ENCODE data around the gene THRSP.

Gene THRSP

DNA sequence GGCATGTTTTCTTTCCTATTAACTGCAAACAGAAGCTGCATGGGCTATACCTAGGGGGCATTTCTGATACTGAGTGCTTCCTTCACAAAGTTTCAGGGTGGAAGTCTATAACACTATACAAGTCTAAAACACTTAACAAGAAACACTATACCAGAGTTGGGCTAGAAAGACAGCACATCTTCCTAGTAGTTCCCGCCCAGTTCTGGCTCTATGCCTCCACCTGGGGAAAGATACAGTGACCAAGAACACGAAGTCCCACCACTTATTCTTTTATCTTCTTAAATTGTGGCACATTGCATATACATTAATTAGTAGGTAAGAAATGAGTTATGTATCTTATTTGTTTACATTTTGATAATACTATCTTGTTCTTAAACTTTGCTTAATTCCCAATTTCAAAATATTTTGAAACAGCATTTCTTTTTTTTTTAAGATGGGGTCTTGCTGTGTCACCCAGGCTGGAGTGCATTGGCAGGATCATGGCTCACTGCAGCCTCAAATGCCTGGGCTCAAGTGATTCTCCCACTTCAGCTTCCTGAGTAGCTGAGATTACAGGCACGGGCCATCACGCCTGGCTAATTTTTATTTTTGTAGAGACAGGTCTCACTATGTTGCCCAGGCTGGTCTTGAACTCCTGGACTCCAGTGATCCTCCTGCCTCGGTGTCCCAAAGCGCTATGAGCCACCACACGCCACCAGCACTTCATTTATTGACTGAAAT lies 34.2 kb downstream of the THRSP start:
- no peak for DNase-seq (ENCODE audit: low read depth in 2 of 2)

DNA sequence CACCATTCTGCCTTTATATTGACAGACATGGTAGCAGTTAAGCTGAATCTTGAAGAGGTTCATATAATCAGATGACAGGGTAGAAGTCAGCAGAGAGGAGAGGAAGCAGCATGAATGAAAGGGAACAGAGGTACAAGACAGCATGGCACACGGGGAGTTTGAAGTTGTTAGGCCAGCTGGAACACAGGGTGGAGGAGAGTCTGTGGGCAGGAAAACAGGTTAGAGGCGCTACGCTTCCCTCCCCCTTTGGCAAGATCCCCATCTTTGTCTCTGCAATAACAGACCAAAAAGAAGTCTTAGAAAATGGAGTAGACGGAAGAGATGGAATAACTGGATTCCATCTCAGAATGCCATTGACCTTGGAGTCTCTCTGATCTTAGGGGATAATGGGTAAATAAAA lies 36.0 kb downstream of the THRSP start:
- no peak for DNase-seq (ENCODE audit: low read depth in 2 of 2)

DNA sequence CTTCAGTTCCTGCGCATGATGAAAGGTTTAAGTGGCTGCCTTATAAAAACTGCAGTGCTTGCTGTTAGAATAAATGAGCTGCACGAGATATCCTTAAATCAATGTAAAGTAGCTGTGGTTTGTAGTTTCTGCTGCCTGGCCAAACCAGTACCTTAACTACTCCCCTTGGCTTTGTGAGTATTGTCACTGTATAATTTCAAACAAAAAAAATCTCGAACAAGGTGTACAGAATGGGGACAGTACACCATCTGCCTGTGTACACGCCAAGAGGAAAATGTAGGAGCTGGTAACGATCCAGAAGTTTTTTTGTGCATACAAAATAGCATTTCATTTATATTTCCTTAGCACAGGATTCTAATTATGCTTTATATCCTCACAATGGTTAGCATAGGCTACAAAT lies 36.6 kb downstream of the THRSP start:
- DNase-seq (ENCODE audit: low read depth in 2 of 2) = no peak

- no peak for DNase-seq (ENCODE audit: low read depth in 2 of 2)
These were observed 37.2 kb downstream of the THRSP start for GRCh38 chr11:78100676-78101472.

- DNase-seq (ENCODE audit: low read depth in 2 of 2) = no peak
These were observed 45.7 kb downstream of the THRSP start for GRCh38 chr11:78109081-78110015.

GRCh38 chr11:78110351-78110750 lies 46.7 kb downstream of the THRSP start:
- no peak for DNase-seq (ENCODE audit: low read depth in 2 of 2)

- DNase-seq (ENCODE audit: low read depth in 2 of 2) = no peak
These were observed 47.2 kb downstream of the THRSP start for GRCh38 chr11:78110830-78111229.

- DNase-seq (ENCODE audit: low read depth in 2 of 2) = no peak
These were observed 47.6 kb downstream of the THRSP start for GRCh38 chr11:78111298-78111697.

DNA sequence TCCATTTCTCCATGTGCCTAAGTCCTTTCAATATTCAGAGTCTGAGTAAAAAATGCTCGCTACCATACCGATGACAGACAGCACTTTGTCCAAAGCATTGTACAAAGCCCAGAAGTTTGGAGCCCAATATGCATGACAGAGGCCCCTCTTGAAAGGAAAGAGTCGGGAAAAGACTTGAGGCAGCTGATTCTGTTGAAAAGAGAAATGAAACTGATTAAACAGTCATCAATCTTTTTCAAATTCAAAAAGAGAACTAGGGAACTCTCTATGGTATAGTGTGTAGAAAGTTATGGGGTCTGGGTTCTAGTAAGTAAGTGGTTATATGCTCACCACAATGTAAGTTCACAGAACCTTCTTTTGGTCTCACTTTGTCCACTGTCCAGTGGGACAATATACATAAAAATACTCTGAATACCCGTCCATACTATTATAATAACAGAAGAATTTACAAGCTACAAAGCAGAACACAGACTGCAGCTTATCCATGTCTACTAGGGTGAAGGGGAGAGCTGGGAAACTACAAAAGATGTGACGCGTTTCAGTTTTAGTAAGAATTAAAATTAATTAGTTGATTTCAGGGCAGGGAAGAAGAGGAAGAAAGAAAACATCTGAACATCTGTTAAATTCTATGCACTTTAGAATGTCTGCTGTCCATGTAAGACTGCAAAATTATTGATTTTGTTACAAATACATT lies 49.1 kb downstream of the THRSP start:
- no peak for DNase-seq (ENCODE audit: low read depth in 2 of 2)
